Measurements from ENCODE around the gene PJA1.

DNA sequence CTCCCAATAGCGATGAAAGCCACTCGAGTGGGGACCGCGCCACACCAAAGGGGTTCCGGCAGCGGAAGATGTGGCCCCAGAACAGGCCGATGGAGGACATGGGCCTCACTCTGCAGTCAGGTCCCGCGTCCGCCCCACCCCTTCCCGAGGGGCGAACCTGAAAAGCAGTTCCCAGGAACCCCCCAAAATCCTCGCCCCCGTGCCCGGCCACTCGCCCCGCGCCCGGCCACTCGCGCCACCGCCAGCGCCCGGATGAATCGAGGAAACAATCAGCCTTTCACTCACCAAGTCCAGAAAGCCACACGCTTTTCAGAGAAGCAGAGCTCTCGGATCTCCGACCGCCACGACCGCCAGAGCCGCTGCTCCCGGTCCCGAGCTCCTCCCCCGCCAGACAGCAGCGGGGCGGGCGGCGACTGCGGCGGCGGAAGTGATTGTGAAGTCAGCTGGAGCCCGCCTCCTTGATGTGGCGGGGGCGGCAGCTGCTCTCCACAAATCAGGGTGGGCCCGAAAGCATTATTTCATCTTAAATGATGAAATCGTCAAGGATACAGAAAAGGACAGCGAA is at the start of gene PJA1:
- TF ChIP-seq, protein P1, sequence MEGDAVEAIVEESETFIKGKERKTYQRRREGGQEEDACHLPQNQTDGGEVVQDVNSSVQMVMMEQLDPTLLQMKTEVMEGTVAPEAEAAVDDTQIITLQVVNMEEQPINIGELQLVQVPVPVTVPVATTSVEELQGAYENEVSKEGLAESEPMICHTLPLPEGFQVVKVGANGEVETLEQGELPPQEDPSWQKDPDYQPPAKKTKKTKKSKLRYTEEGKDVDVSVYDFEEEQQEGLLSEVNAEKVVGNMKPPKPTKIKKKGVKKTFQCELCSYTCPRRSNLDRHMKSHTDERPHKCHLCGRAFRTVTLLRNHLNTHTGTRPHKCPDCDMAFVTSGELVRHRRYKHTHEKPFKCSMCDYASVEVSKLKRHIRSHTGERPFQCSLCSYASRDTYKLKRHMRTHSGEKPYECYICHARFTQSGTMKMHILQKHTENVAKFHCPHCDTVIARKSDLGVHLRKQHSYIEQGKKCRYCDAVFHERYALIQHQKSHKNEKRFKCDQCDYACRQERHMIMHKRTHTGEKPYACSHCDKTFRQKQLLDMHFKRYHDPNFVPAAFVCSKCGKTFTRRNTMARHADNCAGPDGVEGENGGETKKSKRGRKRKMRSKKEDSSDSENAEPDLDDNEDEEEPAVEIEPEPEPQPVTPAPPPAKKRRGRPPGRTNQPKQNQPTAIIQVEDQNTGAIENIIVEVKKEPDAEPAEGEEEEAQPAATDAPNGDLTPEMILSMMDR (tag by site-specific recombination; IDR thresholded peaks at IDR 0.05): no peak
- no peak for TF ChIP-seq BCL11A (tag by site-specific recombination; IDR thresholded peaks at IDR 0.05; ENCODE audit: low read depth)
- no peak for TF ChIP-seq KLF16 (tag by site-specific recombination; IDR thresholded peaks at IDR 0.05)
- TF ChIP-seq, protein P2, sequence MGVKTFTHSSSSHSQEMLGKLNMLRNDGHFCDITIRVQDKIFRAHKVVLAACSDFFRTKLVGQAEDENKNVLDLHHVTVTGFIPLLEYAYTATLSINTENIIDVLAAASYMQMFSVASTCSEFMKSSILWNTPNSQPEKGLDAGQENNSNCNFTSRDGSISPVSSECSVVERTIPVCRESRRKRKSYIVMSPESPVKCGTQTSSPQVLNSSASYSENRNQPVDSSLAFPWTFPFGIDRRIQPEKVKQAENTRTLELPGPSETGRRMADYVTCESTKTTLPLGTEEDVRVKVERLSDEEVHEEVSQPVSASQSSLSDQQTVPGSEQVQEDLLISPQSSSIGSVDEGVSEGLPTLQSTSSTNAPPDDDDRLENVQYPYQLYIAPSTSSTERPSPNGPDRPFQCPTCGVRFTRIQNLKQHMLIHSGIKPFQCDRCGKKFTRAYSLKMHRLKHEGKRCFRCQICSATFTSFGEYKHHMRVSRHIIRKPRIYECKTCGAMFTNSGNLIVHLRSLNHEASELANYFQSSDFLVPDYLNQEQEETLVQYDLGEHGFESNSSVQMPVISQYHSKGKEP (tag by site-specific recombination; IDR thresholded peaks at IDR 0.05): no peak
- TF ChIP-seq, protein P3, sequence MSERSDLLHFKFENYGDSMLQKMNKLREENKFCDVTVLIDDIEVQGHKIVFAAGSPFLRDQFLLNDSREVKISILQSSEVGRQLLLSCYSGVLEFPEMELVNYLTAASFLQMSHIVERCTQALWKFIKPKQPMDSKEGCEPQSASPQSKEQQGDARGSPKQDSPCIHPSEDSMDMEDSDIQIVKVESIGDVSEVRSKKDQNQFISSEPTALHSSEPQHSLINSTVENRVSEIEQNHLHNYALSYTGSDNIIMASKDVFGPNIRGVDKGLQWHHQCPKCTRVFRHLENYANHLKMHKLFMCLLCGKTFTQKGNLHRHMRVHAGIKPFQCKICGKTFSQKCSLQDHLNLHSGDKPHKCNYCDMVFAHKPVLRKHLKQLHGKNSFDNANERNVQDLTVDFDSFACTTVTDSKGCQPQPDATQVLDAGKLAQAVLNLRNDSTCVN (tag by site-specific recombination; optimal IDR thresholded peaks at IDR 0.05): peak; percentile 71
- TF ChIP-seq ZNF645 (tag by site-specific recombination; IDR thresholded peaks at IDR 0.05): no peak
- no peak for TF ChIP-seq SCRT2 (tag by site-specific recombination; IDR thresholded peaks at IDR 0.05)
- no peak for TF ChIP-seq ZNF654 (tag by site-specific recombination; IDR thresholded peaks at IDR 0.05; ENCODE audit: low read depth)
- no peak for TF ChIP-seq MYNN (tag by site-specific recombination; IDR thresholded peaks at IDR 0.05; ENCODE audit: borderline replicate concordance)
- TF ChIP-seq ZNF561 (tag by site-specific recombination; IDR thresholded peaks at IDR 0.05; ENCODE audit: borderline replicate concordance): peak; percentile 64; the same call in 1 of the 2 replicates
- TF ChIP-seq, protein P4, sequence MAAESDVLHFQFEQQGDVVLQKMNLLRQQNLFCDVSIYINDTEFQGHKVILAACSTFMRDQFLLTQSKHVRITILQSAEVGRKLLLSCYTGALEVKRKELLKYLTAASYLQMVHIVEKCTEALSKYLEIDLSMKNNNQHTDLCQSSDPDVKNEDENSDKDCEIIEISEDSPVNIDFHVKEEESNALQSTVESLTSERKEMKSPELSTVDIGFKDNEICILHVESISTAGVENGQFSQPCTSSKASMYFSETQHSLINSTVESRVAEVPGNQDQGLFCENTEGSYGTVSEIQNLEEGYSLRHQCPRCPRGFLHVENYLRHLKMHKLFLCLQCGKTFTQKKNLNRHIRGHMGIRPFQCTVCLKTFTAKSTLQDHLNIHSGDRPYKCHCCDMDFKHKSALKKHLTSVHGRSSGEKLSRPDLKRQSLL (tag by site-specific recombination; IDR thresholded peaks at IDR 0.05): no peak
